Stimulated activated CD4-positive, alpha-beta T cell treated with anti-CD3 and anti-CD28 coated beads, Interleukin-4, amount 100 ng/mL, for 4 hours (primary cell): ENCODE results near the gene KBTBD4.
"Not testable (repeated sequence)": the region's sequence is repeated elsewhere in the genome, so short reads cannot be mapped to it uniquely, and the experiment has no call there.

ENCODE experiments used
- DNase-seq, 2 experiments: peaks; one replicate each; pipeline ENCODE4 v3.0.0-alpha.2; 2020

KBTBD4 gene

GRCh38 chr11:47558695-47559094 lies 20.1 kb downstream of the KBTBD4 start:
- no peak for DNase-seq

GRCh38 chr11:47557004-47557403 lies 21.8 kb downstream of the KBTBD4 start:
- not testable (repeated sequence) for DNase-seq

- no peak for DNase-seq
These were observed 25.4 kb downstream of the KBTBD4 start for GRCh38 chr11:47553406-47553743.

GRCh38 chr11:47552566-47553405 lies 26.0 kb downstream of the KBTBD4 start, which contains the start of gene CELF1:
Gene CELF1 (minus strand): TSS chr11:47553132. CDS start chr11:47499523, 53,609 bp downstream.
- DNase-seq: peak; percentile 90 to 91

GRCh38 chr11:47552056-47552565 lies 26.7 kb downstream of the KBTBD4 start:
- no peak for DNase-seq

GRCh38 chr11:47551086-47551485 lies 27.7 kb downstream of the KBTBD4 start:
- no peak for DNase-seq

GRCh38 chr11:47550288-47551047 lies 28.3 kb downstream of the KBTBD4 start:
- DNase-seq: no peak

GRCh38 chr11:47546274-47546673 lies 32.5 kb downstream of the KBTBD4 start:
- not testable (repeated sequence) for DNase-seq

GRCh38 chr11:47545298-47545697 lies 33.5 kb downstream of the KBTBD4 start:
- DNase-seq: no peak

GRCh38 chr11:47541070-47541469 lies 37.7 kb downstream of the KBTBD4 start:
- DNase-seq: no peak

GRCh38 chr11:47539681-47540039 lies 39.1 kb downstream of the KBTBD4 start:
- no peak for DNase-seq

GRCh38 chr11:47538741-47539565 lies 39.8 kb downstream of the KBTBD4 start:
- no peak for DNase-seq

GRCh38 chr11:47536915-47537314 lies 41.9 kb downstream of the KBTBD4 start:
- DNase-seq: no peak

GRCh38 chr11:47534704-47535251 lies 44.0 kb downstream of the KBTBD4 start:
- DNase-seq: no peak

GRCh38 chr11:47533690-47534151 lies 45.0 kb downstream of the KBTBD4 start:
- DNase-seq: no peak

GRCh38 chr11:47532597-47533213 lies 46.1 kb downstream of the KBTBD4 start:
- no peak for DNase-seq

GRCh38 chr11:47531666-47532065 lies 47.1 kb downstream of the KBTBD4 start:
- DNase-seq: no peak

GRCh38 chr11:47530721-47531120 lies 48.0 kb downstream of the KBTBD4 start:
- not testable (repeated sequence) for DNase-seq

- DNase-seq: no peak
These were observed 48.8 kb downstream of the KBTBD4 start for GRCh38 chr11:47529951-47530350.

- no peak for DNase-seq
These were observed 51.6 kb downstream of the KBTBD4 start for GRCh38 chr11:47527186-47527585.

GRCh38 chr11:47526032-47526431 lies 52.7 kb downstream of the KBTBD4 start:
- not testable (repeated sequence) for DNase-seq

GRCh38 chr11:47524291-47524874 lies 54.4 kb downstream of the KBTBD4 start:
- DNase-seq: no peak
